Occipital lobe (tissue), 1 donor: ENCODE results near the gene FAM210B. TPM values are rescaled to one million over a fixed set of nuclear protein-coding genes. Genes with fewer than 3 reads are reported as not detected.

Source experiments
- total RNA-seq: library from RNA; depleted of rRNA; stranded (reverse); fragments of >200 nt; gene quantifications from one replicate; pipeline ENCODE4 v1.2.3, GENCODE V29; 2014

Gene FAM210B
- total RNA-seq, 1 donor from 2014 or later = 22.6 TPM

Other genes starting within 250 kb of the FAM210B start
- not detected for gene MC3R, start 110.2 kb upstream of the FAM210B start, total RNA-seq
- gene AURKA, start 33.2 kb downstream of the FAM210B start, total RNA-seq = 4.8 TPM
- 32.6 TPM for gene CSTF1, start 33.7 kb downstream of the FAM210B start, total RNA-seq
- gene CASS4, start 53.3 kb downstream of the FAM210B start, total RNA-seq = 0.16 TPM
- gene RTF2, start 109.7 kb downstream of the FAM210B start, total RNA-seq = 51.3 TPM
- gene FAM209A, start 165.8 kb downstream of the FAM210B start, total RNA-seq = not detected
- not detected for gene FAM209B, start 174.3 kb downstream of the FAM210B start, total RNA-seq